Measurements from ENCODE around the gene CAV1. TPM values are rescaled to one million over a fixed set of nuclear protein-coding genes. Genes with fewer than 3 reads are reported as not detected.

The CAV1 gene
- polyA plus RNA-seq, 1 donor (not counting 4 experiments of a cell fraction or from before 2014, with no cell fraction given), result 2,905 TPM

GRCh38 chr7:116517626-116518025 lies 7.2 kb upstream of the CAV1 start:
- Histone ChIP-seq H3K9ac (ENCODE audit: control insufficient read depth, extremely low read depth, insufficient read depth, low read length) (no peak overlapping the region), H3K4me2 (ENCODE audit: control insufficient read depth, extremely low read depth, insufficient read depth, low read depth, low read length) (no peak overlapping the region), H3K27ac (ENCODE audit: control insufficient read depth, insufficient read depth, low read length) (no peak overlapping the region), H2AFZ (ENCODE audit: control insufficient read depth, low read length) (peak overlapping the region; percentile 24), H3K4me3 (ENCODE audit: control insufficient read depth in 2 of 3, extremely low read depth in 1 of 3, insufficient read depth in 2 of 3, low read depth in 1 of 3, low read length in 3 of 3) (no peak overlapping the region), H3K79me2 (ENCODE audit: control insufficient read depth, insufficient read depth, low read length) (no peaks in the 10 kb centered on the region), H3K27me3 (ENCODE audit: control insufficient read depth, extremely low read depth, insufficient read depth, low read length) (no peaks in the 10 kb centered on the region), H3K36me3 (ENCODE audit: control insufficient read depth in 2 of 2, extremely low read depth in 1 of 2, insufficient read depth in 2 of 2, low read length in 2 of 2) (no peaks in the 10 kb centered on the region), H3K9me1 (ENCODE audit: control insufficient read depth, extremely low read depth, insufficient read depth, low read length) (no peaks in the 10 kb centered on the region), H4K20me1 (ENCODE audit: control insufficient read depth, extremely low read depth, insufficient read depth, low read length) (no peaks in the 10 kb centered on the region), H3K4me1 (ENCODE audit: control insufficient read depth, extremely low read depth, insufficient read depth, low read length) (peaks cover 34% of the 10 kb centered on the region), H3K9me3 (ENCODE audit: control insufficient read depth, low read depth, low read length) (no peaks in the 10 kb centered on the region)
- no peak for DNase-seq (ENCODE audit: low read depth, low spot score)
- TF ChIP-seq CTCF (optimal IDR thresholded peaks at IDR 0.05 in 1 of 3, IDR thresholded peaks at IDR 0.05 in 1 of 3, conservative IDR thresholded peaks at IDR 0.05 in 1 of 3; ENCODE audit: extremely low read depth in 1 of 3, insufficient read depth in 2 of 3, low read length in 3 of 3) (no peak), EZH2 (IDR thresholded peaks at IDR 0.05; ENCODE audit: low read length) (no peak)
- FAIRE-seq, result peak; percentile 55
- dilution Hi-C loops (cut with MboI; ENCODE audit: extremely low pct_ligation_motif_present, low sequenced_read_pairs), result loop anchor here (25.0 kb wide), 1 partner anchor 255 kb away; no protein-coding TSS in a partner anchor

GRCh38 chr7:116518961-116519360 lies 5.9 kb upstream of the CAV1 start:
- FAIRE-seq, result no peak
- peaks cover 43% of the 10 kb centered on the region for H3K4me1 ChIP-seq (ENCODE audit: control insufficient read depth, extremely low read depth, insufficient read depth, low read length)
- no peaks in the 10 kb centered on the region for H3K27me3 ChIP-seq (ENCODE audit: control insufficient read depth, extremely low read depth, insufficient read depth, low read length)
- H3K36me3 ChIP-seq (ENCODE audit: control insufficient read depth in 2 of 2, extremely low read depth in 1 of 2, insufficient read depth in 2 of 2, low read length in 2 of 2), result no peaks in the 10 kb centered on the region
- H3K4me3 ChIP-seq (ENCODE audit: control insufficient read depth in 2 of 3, extremely low read depth in 1 of 3, insufficient read depth in 2 of 3, low read depth in 1 of 3, low read length in 3 of 3), result no peak overlapping the region
- no peak overlapping the region for H2AFZ ChIP-seq (ENCODE audit: control insufficient read depth, low read length)
- no peak for DNase-seq (ENCODE audit: low read depth, low spot score)
- no peaks in the 10 kb centered on the region for H3K9me1 ChIP-seq (ENCODE audit: control insufficient read depth, extremely low read depth, insufficient read depth, low read length)
- no peak overlapping the region for H3K27ac ChIP-seq (ENCODE audit: control insufficient read depth, insufficient read depth, low read length)
- dilution Hi-C loops (cut with MboI; ENCODE audit: extremely low pct_ligation_motif_present, low sequenced_read_pairs), result loop anchor here (25.0 kb wide), 1 partner anchor 257 kb away; no protein-coding TSS in a partner anchor
- H3K4me2 ChIP-seq (ENCODE audit: control insufficient read depth, extremely low read depth, insufficient read depth, low read depth, low read length), result no peak overlapping the region
- TF ChIP-seq EZH2 (IDR thresholded peaks at IDR 0.05; ENCODE audit: low read length) (no peak), CTCF (optimal IDR thresholded peaks at IDR 0.05 in 1 of 3, IDR thresholded peaks at IDR 0.05 in 1 of 3, conservative IDR thresholded peaks at IDR 0.05 in 1 of 3; ENCODE audit: extremely low read depth in 1 of 3, insufficient read depth in 2 of 3, low read length in 3 of 3) (no peak)
- no peaks in the 10 kb centered on the region for H3K79me2 ChIP-seq (ENCODE audit: control insufficient read depth, insufficient read depth, low read length)
- H4K20me1 ChIP-seq (ENCODE audit: control insufficient read depth, extremely low read depth, insufficient read depth, low read length), result no peaks in the 10 kb centered on the region
- no peak overlapping the region for H3K9ac ChIP-seq (ENCODE audit: control insufficient read depth, extremely low read depth, insufficient read depth, low read length)
- H3K9me3 ChIP-seq (ENCODE audit: control insufficient read depth, low read depth, low read length), result no peaks in the 10 kb centered on the region
